Heart right ventricle (tissue), 16 donors: ENCODE measurements around the gene CDCA8. TPM values are rescaled to one million over a fixed set of nuclear protein-coding genes. Genes with fewer than 3 reads are reported as not detected.
A peak's percentile ranks its signal among the peaks of the same experiment; 100 is the strongest.

Experiments
- ATAC-seq, 8 donors: fragments of 200-7000 bp; cut with Tn5 transposase; one replicate each; pipeline ENCODE4 v1.9.1; 2020; ENCODE audit warnings: mild to moderate bottlenecking in 8 of 8, moderate library complexity in 8 of 8, moderate number of reproducible peaks in 1 of 8
- DNase-seq, 2 donors: peaks; one replicate each; pipeline ENCODE4 v3.0.0-alpha.2; 2020
- H3K27ac ChIP-seq, 10 donors: fragments of 200-600 bp; sonication (generic) in 2 of 10; one replicate each; pipeline versions ENCODE4 v1.5.0 to v1.8.0; 2020 to 2022; ENCODE audit warnings: mild to moderate bottlenecking in 3 of 10
- H3K27me3 ChIP-seq, 7 donors: fragments of 200-600 bp; one replicate each; pipeline ENCODE4 v1.8.0; 2021 to 2022; ENCODE audit warnings: mild to moderate bottlenecking in 2 of 7
- H3K36me3 ChIP-seq, 9 donors: fragments of 200-600 bp; sonication (generic) in 1 of 9; one replicate each; pipeline versions ENCODE4 v1.5.0 to v1.8.0; 2020 to 2022; ENCODE audit warnings: mild to moderate bottlenecking in 2 of 9
- H3K4me1 ChIP-seq, 9 donors: fragments of 200-600 bp; sonication (generic) in 1 of 9; one replicate each; pipeline versions ENCODE4 v1.5.0 to v1.8.0; 2020 to 2022; ENCODE audit warnings: mild to moderate bottlenecking in 4 of 9
- H3K4me3 ChIP-seq, 10 donors: fragments of 200-600 bp; sonication (generic) in 2 of 10; one replicate each; pipeline versions ENCODE4 v1.5.0 to v1.8.0; 2020 to 2022; ENCODE audit warnings: mild to moderate bottlenecking in 7 of 10, moderate library complexity in 2 of 10
- H3K9me3 ChIP-seq, 11 donors: fragments of 200-600 bp in 10 of 11; sonication (generic) in 2 of 11; one replicate each; pipeline versions ENCODE4 v1.5.0 to v1.8.0; 2013 to 2022; ENCODE audit warnings: mild to moderate bottlenecking in 2 of 11, control low read depth in 1 of 11, moderate library complexity in 1 of 11
- CTCF ChIP-seq, 9 donors: fragments of 200-600 bp; sonication (generic) in 2 of 9; IDR thresholded peaks; one replicate each; pipeline versions ENCODE4 v1.5.0 to v1.8.0; 2021 to 2022; ENCODE audit warnings: antibody characterized with exemption in 9 of 9, mild to moderate bottlenecking in 5 of 9, moderate library complexity in 1 of 9
- WGBS, 2 donors: extraction: QIAGEN DNeasy Blood & Tissue Kit; methylation state at CpG; one replicate each; pipeline ENCODE4 v1.1.7; 2013; ENCODE audit warnings: inconsistent platforms in 1 of 2; 5-methylcytosine and 5-hydroxymethylcytosine counted together
- intact Hi-C, 10 donors: fragments of 100-400 bp; cut with DNase I; formaldehyde crosslinking; loops; one replicate each; pipeline versions ENCODE4 v1.11.1 to v1.14.2; 2022
- long read RNA-seq, 3 donors: library from polyadenylated mRNA; unstranded; transcript quantifications; one replicate each; pipeline ENCODE4 v2.0.0, GENCODE V29; 2020 to 2021
- polyA plus RNA-seq, 2 donors: library from polyadenylated mRNA; stranded (reverse); fragments of 200-250 nt; gene quantifications; one replicate each; pipeline ENCODE4 v1.2.3, GENCODE V29; 2013
- total RNA-seq, 10 donors: library from RNA; stranded (reverse); fragmentation: NEBNext Ultra II Directional in 3 of 10; extraction: Animal tissue kit (Norgen Biotek cat#: 25700) in 3 of 10; gene quantifications; one replicate each; pipeline versions ENCODE4 v1.2.1 to v1.2.4, GENCODE V29; 2021 to 2023
- donor health status: Arrhythmogenic right ventricular cardiomyopathy.
- donor health status: ischemic (EF 13 %, LVEDD 7.1; RV severe dilation, severe dysfunction).
- donor health status: healthy with polysubstance abuse.
- donor health status: DM: no; HTN: yes; CAD: no.
- donor health status: DM: no; HTN: no; CAD: no.
- donor health status: ischemic (EF 25% LVEDD 6.9; RV normal size, moderate dysfunction).
- donor health status: ischemic (EF 25% LVEDD 5.7; RV mildly dilated, moderate dysfunction).
- donor health status: healthy.
- donor health status: DM: yes; HTN: yes; CAD: no.
- donor health status: Ischemic cardiomyopathy.
- donor health status: ischemic (EF 35%, LVEDD 5.7; RV mildly dilated, moderate dysfunction).
- donor health status: nonischemic (EF 11% LVEDD 7.7; RV severe dilation, severe dysfunction).
- donor health status: DM: yes; HTN: yes; CAD: no.
- donor health status: PGD.
- donor health status: ischemic (EF 29% LVEDD 5.4; RV normal size, mild dysfunction).
- donor health status: nonischemic (EF 23%, LVEDD 6.1; RV moderate dilation, normal function).

The CDCA8 gene
- 1 to 10 TPM in 1 of 10 donors, under 1 TPM in 8, not detected in 1; 0.09 to 2.9 (median 0.42) TPM for total RNA-seq
- polyA plus RNA-seq, result under 1 TPM; 0.29 to 0.41 TPM
- long read RNA-seq, donor 1, result 0 reads
- long read RNA-seq, donor 2, result 0 reads
- long read RNA-seq, donor 3, partial matches to known transcripts, result 0 of 1 reads
- long read RNA-seq, donor 3, other reads (novel, unspliced or antisense), result 1 of 1 reads

DNA sequence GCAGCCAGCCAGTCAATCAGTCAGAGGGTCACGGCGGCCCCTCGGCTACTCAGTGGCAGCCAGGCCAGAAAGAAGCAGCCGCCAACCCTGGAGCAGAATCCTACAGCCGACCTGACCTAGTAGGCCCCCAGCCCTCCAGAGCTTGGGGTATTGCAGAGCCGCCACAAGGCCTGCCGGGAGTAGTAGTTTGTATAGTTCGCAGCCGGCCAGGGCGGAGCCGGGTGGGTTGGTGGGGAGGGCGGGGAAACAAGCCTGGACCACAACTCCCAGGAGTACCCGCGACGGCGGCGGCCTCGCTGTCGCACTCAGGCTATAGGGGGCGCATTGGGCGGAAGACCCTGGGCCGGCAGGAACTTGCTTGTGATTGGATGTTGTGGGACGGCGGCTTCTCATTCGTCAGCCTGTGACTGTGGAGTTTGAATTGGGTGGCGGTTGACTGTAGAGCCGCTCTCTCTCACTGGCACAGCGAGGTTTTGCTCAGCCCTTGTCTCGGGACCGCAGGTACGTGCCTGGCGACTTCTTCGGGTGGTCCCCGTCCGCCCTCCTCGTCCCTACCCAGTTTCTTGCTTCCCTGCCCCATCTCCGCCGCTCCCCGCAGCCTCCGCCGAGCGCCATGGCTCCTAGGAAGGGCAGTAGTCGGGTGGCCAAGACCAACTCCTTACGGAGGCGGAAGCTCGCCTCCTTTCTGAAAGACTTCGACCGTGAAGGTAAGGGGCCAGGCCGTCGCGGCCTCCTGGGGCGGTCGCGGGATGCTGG is at the start of gene CDCA8:
Gene CDCA8 (plus strand): TSS at position 439 of the 756 bp plus-strand sequence. CDS start 175 bp downstream, at position 614.
- DNase-seq (peak; percentile 98), ATAC-seq (peak; percentile 94 to 98 (median 95))
- H3K36me3 ChIP-seq, result peaks cover 0 to 18% (median 0%) of the 10 kb centered on the region in 9 donors
- no peaks in the 10 kb centered on the region for H3K27me3 ChIP-seq
- H3K4me3 ChIP-seq, result peak within 1 kb of the TSS; percentile 67 to 98 (median 87)
- H3K9me3 ChIP-seq, result no peaks in the 10 kb centered on the region
- intact Hi-C loops, result loop anchor here in 7 of 10 donors (2.0 to 10.0 kb wide), 10 partner anchors 95 to 293 kb away; partner anchors contain the start of genes C1orf122 (in 4 of the 7), YRDC (in 4 of the 7), GNL2 (in 1 of the 7) and MTF1 (in 1 of the 7)
- 0% methylated on average over 54 of the region's 54 CpGs for WGBS, 2 donors
- peak within 1 kb of the TSS; percentile 60 to 90 (median 78) for H3K27ac ChIP-seq
- H3K4me1 ChIP-seq, result peaks cover 10 to 36% (median 29%) of the 10 kb centered on the region in 9 donors
- TF ChIP-seq CTCF (IDR thresholded peaks at IDR 0.05), result peak; percentile 25 to 90 (median 70)

- intact Hi-C loops, result no loop called here
- ATAC-seq, result no peak
- WGBS, 2 donors, result 85 to 86% methylated on average over 7 of the region's 7 CpGs
Observed at GRCh38 chr1:37647281-37647680, 45.0 kb upstream of the CDCA8 start.

GRCh38 chr1:37650173-37650572 is 42.1 kb upstream of the CDCA8 start:
- no peaks in the 10 kb centered on the region for H3K36me3 ChIP-seq
- H3K27me3 ChIP-seq, result peaks cover 0 to 39% (median 14%) of the 10 kb centered on the region in 7 donors
- no peaks in the 10 kb centered on the region for H3K9me3 ChIP-seq
- ATAC-seq (no peak), DNase-seq (no peak)
- TF ChIP-seq CTCF (IDR thresholded peaks at IDR 0.05), result no peak
- intact Hi-C loops, result no loop called here
- WGBS, 2 donors, result 52 to 54% methylated on average over 5 of the region's 5 CpGs
- no peaks in the 10 kb centered on the region for H3K4me1 ChIP-seq
- H3K27ac ChIP-seq, result no peak overlapping the region
- H3K4me3 ChIP-seq, result no peak overlapping the region

More at GRCh38 chr1:37647281-37647680, 45.0 kb upstream of the CDCA8 start:
- Histone ChIP-seq H3K36me3 (no peaks in the 10 kb centered on the region), H3K27me3 (peaks cover 0 to 49% (median 34%) of the 10 kb centered on the region in 7 donors), H3K27ac (no peak overlapping the region), H3K9me3 (peaks cover 0 to 10% (median under 1%) of the 10 kb centered on the region in 11 donors), H3K4me3 (no peak overlapping the region), H3K4me1 (no peaks in the 10 kb centered on the region)
- DNase-seq, result no peak
- no peak for TF ChIP-seq CTCF (IDR thresholded peaks at IDR 0.05)

- Histone ChIP-seq H3K36me3 (no peaks in the 10 kb centered on the region), H3K27ac (no peak overlapping the region), H3K4me1 (no peaks in the 10 kb centered on the region), H3K4me3 (no peak overlapping the region), H3K9me3 (no peaks in the 10 kb centered on the region), H3K27me3 (peaks cover 0 to 36% (median 9%) of the 10 kb centered on the region in 7 donors)
- intact Hi-C loops, result no loop called here
- no peak for DNase-seq
- 71 to 75% methylated on average over 5 of the region's 5 CpGs for WGBS, 2 donors
- peak in 1 of 8 donors; percentile 15 for ATAC-seq
- TF ChIP-seq CTCF (IDR thresholded peaks at IDR 0.05), result no peak
Observed at GRCh38 chr1:37650721-37651120, 41.6 kb upstream of the CDCA8 start.
